GM19025 (cell line): ENCODE measurements around the gene CTNND1.
"Not testable (repeated sequence)": the region's sequence is repeated elsewhere in the genome, so short reads cannot be mapped to it uniquely, and the experiment has no call there.

Source experiments
- ATAC-seq: cut with Tn5 transposase; IDR thresholded peaks from one replicate; pipeline ENCODE4 v1.9.1; 2021; ENCODE audit warnings: mild to moderate bottlenecking, low read depth, moderate library complexity; ENCODE audit not compliant: unreplicated experiment

Gene CTNND1

GRCh38 chr11:57788703-57789088 lies 27.1 kb downstream of the CTNND1 start:
- ATAC-seq, result no peak

GRCh38 chr11:57791321-57792059 lies 29.9 kb downstream of the CTNND1 start:
- no peak for ATAC-seq

DNA sequence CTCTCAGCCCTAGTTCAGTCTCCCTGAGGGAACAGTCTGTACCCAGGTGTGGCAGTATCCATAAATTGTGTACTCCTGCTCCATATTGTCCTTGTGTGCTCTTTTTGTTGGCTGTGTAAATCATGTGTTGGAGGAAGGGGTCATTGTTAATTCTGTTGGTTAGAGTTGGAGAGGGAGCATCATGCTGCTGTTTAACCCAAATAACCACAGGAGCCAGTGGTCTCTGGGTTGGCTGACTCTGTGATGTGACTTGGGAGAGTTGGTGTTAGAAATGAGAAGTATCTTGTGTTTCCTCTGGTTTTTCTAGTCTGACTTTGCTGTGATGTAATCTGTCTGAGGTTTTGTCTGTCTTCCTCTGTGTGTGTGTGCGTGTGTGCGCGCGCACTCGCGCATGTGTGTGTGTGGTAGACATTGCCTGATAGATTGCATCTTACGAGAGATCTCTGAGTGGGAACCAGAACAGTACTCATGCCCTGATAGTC lies 30.5 kb downstream of the CTNND1 start:
- peak; percentile 54 for ATAC-seq

GRCh38 chr11:57792870-57793269 lies 31.3 kb downstream of the CTNND1 start:
- ATAC-seq, result no peak

- ATAC-seq, result no peak
These were observed 31.9 kb downstream of the CTNND1 start for GRCh38 chr11:57793351-57794115.

- ATAC-seq, result no peak
These were observed 37.4 kb downstream of the CTNND1 start for GRCh38 chr11:57798905-57799559.

GRCh38 chr11:57800444-57801182 lies 39.0 kb downstream of the CTNND1 start:
- ATAC-seq, result peak; percentile 80

DNA sequence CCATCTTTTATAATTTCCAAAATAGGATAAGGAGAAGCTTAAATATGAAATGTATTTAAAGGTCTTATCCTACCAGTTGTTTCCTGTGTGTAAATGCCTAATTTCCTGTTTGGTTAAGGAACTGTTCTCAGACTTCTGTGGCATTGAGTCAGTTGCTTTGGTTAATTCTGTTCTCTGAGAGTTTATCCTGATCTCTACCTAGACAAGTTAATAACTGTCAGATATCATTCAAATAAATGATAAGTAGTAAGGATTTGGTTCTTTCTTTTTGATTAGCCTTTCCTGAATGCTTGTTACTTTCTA lies 39.5 kb downstream of the CTNND1 start:
- ATAC-seq, result no peak

DNA sequence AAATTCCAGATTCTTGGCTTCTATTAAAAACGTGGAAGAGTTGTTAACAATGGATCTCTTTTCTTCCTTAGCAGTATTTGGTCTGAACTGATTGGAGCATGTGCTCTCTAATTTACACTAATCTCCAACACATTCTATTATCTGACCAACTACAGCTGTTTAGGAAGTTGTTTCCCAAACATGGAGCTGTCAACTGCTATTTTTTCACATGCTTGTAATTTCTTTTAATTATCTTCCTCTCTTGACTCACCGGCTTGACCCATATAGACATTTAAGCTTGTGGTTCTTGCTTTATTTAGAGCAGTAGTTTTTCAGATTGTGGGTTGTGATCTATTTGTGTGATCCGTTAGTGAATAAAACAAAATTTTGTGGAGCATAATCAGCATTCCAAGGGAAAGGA lies 40.8 kb downstream of the CTNND1 start:
- no peak for ATAC-seq

DNA sequence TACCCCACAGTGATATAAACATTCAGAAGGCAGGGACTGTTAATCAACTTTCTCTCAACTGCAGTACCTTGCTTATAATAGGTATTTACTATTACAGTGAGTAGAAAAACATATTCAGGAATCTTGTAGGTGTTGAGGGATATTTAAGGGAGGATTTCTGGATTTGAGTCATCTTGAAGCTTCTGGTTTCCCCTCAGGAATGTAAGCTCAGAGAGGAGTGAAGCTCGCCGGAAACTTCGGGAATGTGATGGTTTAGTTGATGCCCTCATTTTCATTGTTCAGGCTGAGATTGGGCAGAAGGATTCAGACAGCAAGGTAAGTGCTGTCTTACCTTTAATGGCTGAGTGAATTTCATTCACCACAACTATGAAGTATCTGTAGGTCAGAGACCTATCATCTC lies 42.9 kb downstream of the CTNND1 start:
- ATAC-seq, result no peak

- ATAC-seq, result no peak
These were observed 44.2 kb downstream of the CTNND1 start for GRCh38 chr11:57805780-57806179.

- ATAC-seq, result no peak
These were observed 51.0 kb downstream of the CTNND1 start for GRCh38 chr11:57812634-57813033.

- peak; percentile 76 for ATAC-seq
These were observed 53.9 kb downstream of the CTNND1 start for GRCh38 chr11:57815476-57815875.

- no peak for ATAC-seq
These were observed 54.3 kb downstream of the CTNND1 start for GRCh38 chr11:57815877-57816276.

DNA sequence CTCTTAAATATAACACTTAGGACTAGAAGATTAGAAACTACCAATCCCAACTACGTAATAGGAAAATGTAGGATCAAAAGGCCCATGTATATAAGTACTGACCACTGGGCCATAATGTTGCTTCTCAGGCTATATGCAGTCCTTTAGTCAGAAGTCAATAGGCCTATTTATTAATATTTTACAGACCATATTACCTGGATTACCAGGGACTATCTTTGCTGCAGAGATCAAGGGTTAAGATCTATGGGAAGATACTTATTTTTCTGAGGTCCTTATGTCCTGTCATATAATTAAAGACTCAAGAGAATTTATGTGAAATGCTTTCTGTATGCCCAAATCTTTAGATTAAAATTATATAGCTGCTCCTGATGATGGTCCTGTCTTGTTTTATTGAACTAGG lies 57.2 kb downstream of the CTNND1 start:
- no peak for ATAC-seq

DNA sequence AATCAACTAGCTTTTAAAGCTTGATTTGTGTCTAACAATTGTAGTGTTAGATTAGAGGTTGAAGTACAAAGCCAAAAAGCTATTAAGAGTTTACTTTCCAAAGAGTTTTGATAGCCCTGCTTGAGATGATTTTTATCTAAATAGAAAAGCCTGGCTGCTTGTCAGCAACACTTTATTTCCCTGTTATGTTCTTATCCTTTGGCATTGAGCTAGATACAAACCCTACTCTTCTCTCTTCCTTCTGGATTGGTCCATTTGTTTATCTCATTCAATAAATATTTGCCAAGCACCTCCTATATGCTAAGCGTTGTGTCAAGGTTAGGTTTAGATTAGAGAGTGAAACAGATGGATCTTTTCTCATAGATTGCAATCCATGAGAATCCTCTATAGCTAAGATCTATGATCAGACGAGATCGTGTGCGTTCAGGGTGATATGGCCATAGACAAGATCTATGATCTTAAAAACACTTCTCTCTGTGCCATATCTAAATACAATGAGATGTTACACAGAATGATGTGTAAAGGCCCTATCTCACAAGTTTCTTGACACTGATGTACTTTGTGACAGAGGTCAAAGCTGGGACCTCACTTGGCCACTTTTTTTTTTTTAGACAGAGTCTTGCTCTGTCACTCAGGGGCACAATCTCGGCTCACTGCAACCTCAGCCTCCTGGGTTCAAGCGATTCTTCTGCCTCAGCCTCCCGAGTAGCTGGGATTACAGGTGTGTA lies 57.8 kb downstream of the CTNND1 start:
- no peak for ATAC-seq

DNA sequence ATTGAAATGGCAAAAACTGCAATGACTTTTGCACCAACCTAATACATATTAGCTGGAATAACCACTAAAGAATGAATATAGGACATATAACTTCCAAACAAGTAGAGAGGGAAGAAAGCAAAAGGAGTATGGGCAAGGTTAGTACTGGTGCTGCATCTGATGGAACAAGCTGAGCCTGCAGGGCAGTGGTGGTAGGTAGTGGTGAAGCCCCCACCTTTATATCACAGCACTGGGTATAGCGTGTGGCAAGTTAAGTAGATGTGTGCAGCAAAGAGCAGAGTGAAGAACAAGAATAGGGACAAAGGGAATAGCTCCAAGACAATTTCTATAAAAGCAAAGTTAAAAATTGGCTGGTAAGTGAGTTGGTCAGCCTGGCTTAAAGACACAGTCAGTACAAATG lies 62.3 kb downstream of the CTNND1 start:
- ATAC-seq, result no peak

DNA sequence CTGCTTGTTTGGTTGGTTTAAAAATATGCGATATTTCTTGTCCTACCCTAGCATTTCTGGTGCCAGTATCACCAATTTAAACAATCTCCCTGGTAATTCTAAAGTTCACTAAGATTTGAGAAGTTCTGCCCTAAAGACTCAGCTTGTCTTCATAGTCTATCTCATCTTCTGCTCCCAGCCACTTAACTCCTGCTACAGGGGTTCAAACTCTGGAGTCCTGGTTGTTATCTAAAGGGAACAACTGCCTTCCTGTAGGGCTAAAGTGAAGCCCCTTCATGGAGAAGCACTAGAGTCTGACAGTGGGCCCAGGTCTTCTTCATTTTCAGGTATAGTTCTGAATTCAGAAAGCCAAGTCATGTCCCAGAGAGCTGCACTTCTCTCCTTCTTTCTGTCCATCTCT lies 73.2 kb downstream of the CTNND1 start:
- no peak for ATAC-seq

GRCh38 chr11:57838609-57839008 lies 77.0 kb downstream of the CTNND1 start:
- not testable (repeated sequence) for ATAC-seq

- ATAC-seq, result no peak
These were observed 81.3 kb downstream of the CTNND1 start for GRCh38 chr11:57842873-57843272.
